Body of pancreas (tissue), 4 donors: Measurements from ENCODE around the gene DAB2IP. TPM values are rescaled to one million over a fixed set of nuclear protein-coding genes. Genes with fewer than 3 reads are reported as not detected.

Source experiments
- ATAC-seq: fragments of 150-250 bp; one replicate; pipeline ENCODE4 v1.9.1; 2016
- DNase-seq, 4 donors: peaks; one replicate each; pipeline ENCODE4 v3.0.0-alpha.2; 2019
- H3K27ac ChIP-seq, 4 donors: fragments of 200-600 bp; sonication (generic); 1 replicate in 3 of 4; 2 replicates in 1 of 4; pipeline versions ENCODE4 v1.5.1 to v1.6.1; 2016 to 2019; ENCODE audit warnings: mild to moderate bottlenecking in 1 of 4, mixed read lengths in 1 of 4, moderate library complexity in 1 of 4
- H3K27me3 ChIP-seq, 2 donors: fragments of 200-600 bp; sonication (generic); one replicate each; pipeline ENCODE4 v1.6.0; 2016; ENCODE audit warnings: mild to moderate bottlenecking in 1 of 2
- H3K36me3 ChIP-seq, 2 donors: fragments of 200-600 bp; sonication (generic); replicated peaks in 1 of 2; 2 replicates each; pipeline ENCODE4 v1.5.1; 2016; ENCODE audit warnings: low read depth in 2 of 2; ENCODE audit not compliant: insufficient read depth in 1 of 2
- H3K4me1 ChIP-seq: fragments of 200-600 bp; sonication (generic); one replicate; pipeline ENCODE4 v1.6.0; 2016
- H3K4me3 ChIP-seq, 2 donors: fragments of 200-600 bp; sonication (generic); 1 replicate in 1 of 2; 2 replicates in 1 of 2; pipeline ENCODE4 v1.5.1; 2016 to 2019
- H3K9me3 ChIP-seq, 3 donors: fragments of 200-600 bp; sonication (generic); 1 replicate in 2 of 3; 2 replicates in 1 of 3; pipeline ENCODE4 v1.5.1; 2016
- CTCF ChIP-seq, 7 experiments: fragments of 450-650 bp in 4 of 7; fragments of 200-600 bp in 3 of 7; sonication (generic) in 3 of 7; IDR thresholded peaks; one replicate each; pipeline ENCODE4 v1.5.1; 2016 to 2019; ENCODE audit warnings: antibody characterized with exemption in 7 of 7
- POLR2A ChIP-seq, 3 donors: fragments of 450-650 bp; IDR thresholded peaks; one replicate each; pipeline ENCODE4 v1.6.1; 2016; ENCODE audit warnings: antibody characterized with exemption in 3 of 3, mild to moderate bottlenecking in 2 of 3
- WGBS, 2 donors: methylation state at CpG; one replicate each; pipeline ENCODE4 v1.1.5; 2017; 5-methylcytosine and 5-hydroxymethylcytosine counted together
- intact Hi-C: fragments of 100-400 bp; cut with DNase I; formaldehyde crosslinking; loops from one replicate; pipeline ENCODE4 v1.15.1; 2023
- total RNA-seq, 2 donors: library from RNA; depleted of rRNA; stranded (reverse); fragments of >200 nt; gene quantifications; one replicate each; pipeline ENCODE4 v1.1.0, GENCODE V29; 2016

The DAB2IP gene
- total RNA-seq, 2 donors from 2014 or later, result 25.2 to 34.9 TPM

GRCh38 chr9:121678501-121679022 is 27.1 kb downstream of the DAB2IP start:
- TF ChIP-seq POLR2A (IDR thresholded peaks at IDR 0.05) (no peak), CTCF (IDR thresholded peaks at IDR 0.05) (no peak)
- no peak for ATAC-seq
- H3K4me3 ChIP-seq, result no peak overlapping the region
- H3K36me3 ChIP-seq, result no peaks in the 10 kb centered on the region
- H3K27me3 ChIP-seq, result no peaks in the 10 kb centered on the region
- no peaks in the 10 kb centered on the region for H3K9me3 ChIP-seq
- WGBS, 2 donors, result 97 to 98% methylated on average over 18 of the region's 22 CpGs
- no peak overlapping the region for H3K27ac ChIP-seq
- H3K4me1 ChIP-seq, result peaks cover 14% of the 10 kb centered on the region
- DNase-seq, result no peak
- intact Hi-C loops, result no loop called here

- Histone ChIP-seq H3K27me3 (no peaks in the 10 kb centered on the region), H3K27ac (no peak overlapping the region), H3K9me3 (no peaks in the 10 kb centered on the region), H3K4me1 (peaks cover 12% of the 10 kb centered on the region), H3K36me3 (no peaks in the 10 kb centered on the region), H3K4me3 (no peak overlapping the region)
- no peak for TF ChIP-seq POLR2A (IDR thresholded peaks at IDR 0.05)
- no peak for ATAC-seq
- no peak for DNase-seq
- 80 to 94% methylated on average over 5 of the region's 7 CpGs for WGBS, 2 donors
- intact Hi-C loops, result no loop called here
These were observed 28.6 kb downstream of the DAB2IP start for GRCh38 chr9:121679901-121680635.

GRCh38 chr9:121681404-121681803 is 30.0 kb downstream of the DAB2IP start:
- Histone ChIP-seq H3K9me3 (no peaks in the 10 kb centered on the region), H3K36me3 (no peaks in the 10 kb centered on the region), H3K4me3 (no peak overlapping the region), H3K27me3 (no peaks in the 10 kb centered on the region), H3K4me1 (no peaks in the 10 kb centered on the region), H3K27ac (no peak overlapping the region)
- DNase-seq (no peak), ATAC-seq (no peak)
- TF ChIP-seq POLR2A (IDR thresholded peaks at IDR 0.05), result no peak
- no peak for TF ChIP-seq CTCF (IDR thresholded peaks at IDR 0.05)
- intact Hi-C loops, result no loop called here
- 88 to 90% methylated on average over 7 of the region's 7 CpGs for WGBS, 2 donors

GRCh38 chr9:121682201-121682600 is 30.8 kb downstream of the DAB2IP start:
- intact Hi-C loops, result no loop called here
- no peak overlapping the region for H3K4me3 ChIP-seq
- no peaks in the 10 kb centered on the region for H3K36me3 ChIP-seq
- no peak for DNase-seq
- no peak overlapping the region for H3K27ac ChIP-seq
- ATAC-seq, result no peak
- H3K4me1 ChIP-seq, result no peaks in the 10 kb centered on the region
- TF ChIP-seq CTCF (IDR thresholded peaks at IDR 0.05), result no peak
- no peak for TF ChIP-seq POLR2A (IDR thresholded peaks at IDR 0.05)
- no peaks in the 10 kb centered on the region for H3K9me3 ChIP-seq
- H3K27me3 ChIP-seq, result no peaks in the 10 kb centered on the region
- 45 to 65% methylated on average over 4 to 6 of the region's 6 CpGs for WGBS, 2 donors

GRCh38 chr9:121682926-121683515 is 31.6 kb downstream of the DAB2IP start:
- TF ChIP-seq CTCF (IDR thresholded peaks at IDR 0.05) (no peak), POLR2A (IDR thresholded peaks at IDR 0.05) (no peak)
- intact Hi-C loops, result no loop called here
- no peaks in the 10 kb centered on the region for H3K27me3 ChIP-seq
- no peak overlapping the region for H3K4me3 ChIP-seq
- 63 to 67% methylated on average over 4 to 5 of the region's 5 CpGs for WGBS, 2 donors
- ATAC-seq (no peak), DNase-seq (no peak)
- no peak overlapping the region for H3K27ac ChIP-seq
- H3K36me3 ChIP-seq, result no peaks in the 10 kb centered on the region
- H3K4me1 ChIP-seq, result no peaks in the 10 kb centered on the region
- no peaks in the 10 kb centered on the region for H3K9me3 ChIP-seq
